H9 (cell line): ENCODE data around the gene TMUB2. TPM values are rescaled to one million over a fixed set of nuclear protein-coding genes. Genes with fewer than 3 reads are reported as not detected.

Experiments used
- DNase-seq: peaks from one replicate; pipeline ENCODE4 v3.0.0-alpha.2; 2017
- H2AFZ ChIP-seq: one replicate; pipeline ENCODE4 v1.6.1; 2013; ENCODE audit warnings: mild to moderate bottlenecking, low read length, control low read depth, moderate library complexity
- H2AK5ac ChIP-seq: 2 replicates; pipeline ENCODE4 v1.6.1; 2013; ENCODE audit warnings: low read length, control low read depth, mixed read lengths; ENCODE audit not compliant: insufficient read length
- H2BK120ac ChIP-seq: one replicate; pipeline ENCODE4 v1.6.1; 2013; ENCODE audit warnings: low read depth, mild to moderate bottlenecking, low read length, control low read depth, inconsistent platforms; ENCODE audit not compliant: poor library complexity, severe bottlenecking
- H2BK12ac ChIP-seq: 2 replicates; pipeline ENCODE4 v1.6.1; 2013; ENCODE audit warnings: low read length, control low read depth, mixed read lengths, low read depth; ENCODE audit not compliant: insufficient read length
- H2BK15ac ChIP-seq: 2 replicates; pipeline ENCODE4 v1.6.1; 2013; ENCODE audit warnings: low read depth, low read length, control low read depth
- H2BK20ac ChIP-seq: one replicate; pipeline ENCODE4 v1.6.1; 2013; ENCODE audit warnings: low read depth, mild to moderate bottlenecking, low read length, control low read depth, inconsistent platforms; ENCODE audit not compliant: poor library complexity, severe bottlenecking
- H2BK5ac ChIP-seq: 2 replicates; pipeline ENCODE4 v1.6.1; 2013; ENCODE audit warnings: low read length, control low read depth, mixed read lengths; ENCODE audit not compliant: insufficient read length
- H3K14ac ChIP-seq: 2 replicates; pipeline ENCODE4 v1.6.1; 2013; ENCODE audit warnings: low read length, control low read depth; ENCODE audit not compliant: insufficient read depth
- H3K18ac ChIP-seq: 2 replicates; pipeline ENCODE4 v1.6.1; 2013; ENCODE audit warnings: low read depth, mild to moderate bottlenecking, mixed read lengths, low read length, control low read depth; ENCODE audit not compliant: insufficient read length
- H3K23ac ChIP-seq: 2 replicates; pipeline ENCODE4 v1.6.1; 2013; ENCODE audit warnings: low read length, control low read depth, mixed read lengths, low read depth; ENCODE audit not compliant: insufficient read length
- H3K23me2 ChIP-seq: 2 replicates; pipeline ENCODE4 v1.6.1; 2013; ENCODE audit warnings: low read depth, mild to moderate bottlenecking, mixed read lengths, low read length, control low read depth; ENCODE audit not compliant: insufficient read length, poor library complexity, severe bottlenecking
- H3K27ac ChIP-seq: 2 replicates; pipeline ENCODE4 v1.5.1; 2013; ENCODE audit warnings: low read length, control low read depth, mixed read lengths, low read depth; ENCODE audit not compliant: insufficient read length
- H3K27me3 ChIP-seq: 2 replicates; pipeline ENCODE4 v1.6.1; 2013; ENCODE audit warnings: low read length, control low read depth, inconsistent platforms; ENCODE audit not compliant: insufficient read depth
- H3K4ac ChIP-seq: 2 replicates; pipeline ENCODE4 v1.6.1; 2013; ENCODE audit warnings: low read depth, mild to moderate bottlenecking, control low read depth, inconsistent platforms, low read length, moderate library complexity
- H3K4me1 ChIP-seq: 2 replicates; pipeline ENCODE4 v1.6.1; 2013; ENCODE audit warnings: low read length, control low read depth, inconsistent platforms; ENCODE audit not compliant: insufficient read depth
- H3K4me2 ChIP-seq: 2 replicates; pipeline ENCODE4 v1.6.1; 2013; ENCODE audit warnings: low read length, control low read depth, mixed read lengths; ENCODE audit not compliant: insufficient read length, insufficient read depth
- H3K56ac ChIP-seq: 2 replicates; pipeline ENCODE4 v1.6.1; 2013; ENCODE audit warnings: low read depth, mild to moderate bottlenecking, mixed read lengths, low read length, control low read depth; ENCODE audit not compliant: insufficient read length
- H3K79me1 ChIP-seq: 2 replicates; pipeline ENCODE4 v1.6.1; 2013; ENCODE audit warnings: low read depth, mild to moderate bottlenecking, moderate library complexity, low read length, control low read depth, inconsistent platforms; ENCODE audit not compliant: insufficient read depth, poor library complexity, severe bottlenecking
- H3K79me2 ChIP-seq: 2 replicates; pipeline ENCODE4 v1.6.1; 2013; ENCODE audit warnings: low read length, control low read depth, inconsistent platforms; ENCODE audit not compliant: insufficient read depth
- H3K9ac ChIP-seq: 2 replicates; pipeline ENCODE4 v1.6.1; 2013; ENCODE audit warnings: low read length, control low read depth, mixed read lengths; ENCODE audit not compliant: insufficient read length; ENCODE audit errors: extremely low read depth
- H3K9me3 ChIP-seq: one replicate; pipeline ENCODE4 v1.6.1; 2013; ENCODE audit warnings: low read depth, low read length, inconsistent platforms; ENCODE audit not compliant: control insufficient read depth
- H3T11ph ChIP-seq: one replicate; pipeline ENCODE4 v1.6.1; 2013; ENCODE audit warnings: mild to moderate bottlenecking, low read length, control low read depth, inconsistent platforms
- H4K20me1 ChIP-seq: one replicate; pipeline ENCODE4 v1.6.1; 2013; ENCODE audit not compliant: control insufficient read depth, insufficient read length, insufficient read depth
- H4K5ac ChIP-seq: 2 replicates; pipeline ENCODE4 v1.6.1; 2013; ENCODE audit warnings: low read depth, mild to moderate bottlenecking, mixed read lengths, low read length, control low read depth; ENCODE audit not compliant: insufficient read length
- H4K8ac ChIP-seq: replicated peaks from 2 replicates; pipeline ENCODE4 v1.6.1; 2013; ENCODE audit warnings: low read length, control low read depth, mixed read lengths, low read depth; ENCODE audit not compliant: insufficient read length
- H4K91ac ChIP-seq: 2 replicates; pipeline ENCODE4 v1.6.1; 2013; ENCODE audit warnings: low read depth, mild to moderate bottlenecking, moderate library complexity, mixed read lengths, low read length, control low read depth; ENCODE audit not compliant: insufficient read length
- H3K27ac Mint-ChIP-seq, 3 experiments: 2 replicates in 2 of 3; 3 replicates in 1 of 3; pipeline ENCODE4 v1.8.0; 2020 to 2021; ENCODE audit warnings: mixed read lengths in 3 of 3, mild to moderate bottlenecking in 1 of 3, moderate library complexity in 1 of 3
- H3K27me3 Mint-ChIP-seq: 2 replicates; pipeline ENCODE4 v1.8.0; 2021; ENCODE audit warnings: low read depth, mild to moderate bottlenecking, moderate library complexity, mixed read lengths
- H3K36me3 Mint-ChIP-seq, 3 experiments: 2 replicates in 2 of 3; 3 replicates in 1 of 3; pipeline ENCODE4 v1.8.0; 2020 to 2021; ENCODE audit warnings: low read depth in 3 of 3, mixed read lengths in 3 of 3; ENCODE audit not compliant: insufficient read depth in 1 of 3
- H3K4me1 Mint-ChIP-seq, 2 experiments: 2 replicates each; pipeline ENCODE4 v1.8.0; 2020; ENCODE audit warnings: mixed read lengths in 2 of 2
- H3K4me3 Mint-ChIP-seq, 2 experiments: 2 replicates in 1 of 2; 3 replicates in 1 of 2; pipeline ENCODE4 v1.8.0; 2020 to 2021; ENCODE audit warnings: mild to moderate bottlenecking in 2 of 2, mixed read lengths in 2 of 2, moderate library complexity in 1 of 2
- H3K9me3 Mint-ChIP-seq, 2 experiments: 2 replicates in 1 of 2; 3 replicates in 1 of 2; pipeline ENCODE4 v1.8.0; 2020; ENCODE audit warnings: mild to moderate bottlenecking in 2 of 2, mixed read lengths in 2 of 2, moderate library complexity in 1 of 2
- CTCF ChIP-seq: fragments of 200-600 bp; sonication (generic); conservative IDR thresholded peaks from 3 replicates; pipeline ENCODE4 v1.8.0; 2021; ENCODE audit warnings: antibody characterized with exemption, mild to moderate bottlenecking
- WGBS: extraction: QIAGEN DNeasy Blood & Tissue Kit; methylation state at CpG from one replicate; pipeline ENCODE4 v1.1.7; 2013; ENCODE audit warnings: missing lambda C conversion rate, low lambda C conversion rate, mixed read lengths; ENCODE audit not compliant: insufficient read length; ENCODE audit errors: extremely low coverage; 5-methylcytosine and 5-hydroxymethylcytosine counted together
- total RNA-seq: library from RNA; stranded (reverse); gene quantifications from 2 replicates; pipeline ENCODE4 v1.2.1, GENCODE V29; 2021

Gene TMUB2
- total RNA-seq, 1 experiment from 2014 or later = 22.9 TPM

DNA sequence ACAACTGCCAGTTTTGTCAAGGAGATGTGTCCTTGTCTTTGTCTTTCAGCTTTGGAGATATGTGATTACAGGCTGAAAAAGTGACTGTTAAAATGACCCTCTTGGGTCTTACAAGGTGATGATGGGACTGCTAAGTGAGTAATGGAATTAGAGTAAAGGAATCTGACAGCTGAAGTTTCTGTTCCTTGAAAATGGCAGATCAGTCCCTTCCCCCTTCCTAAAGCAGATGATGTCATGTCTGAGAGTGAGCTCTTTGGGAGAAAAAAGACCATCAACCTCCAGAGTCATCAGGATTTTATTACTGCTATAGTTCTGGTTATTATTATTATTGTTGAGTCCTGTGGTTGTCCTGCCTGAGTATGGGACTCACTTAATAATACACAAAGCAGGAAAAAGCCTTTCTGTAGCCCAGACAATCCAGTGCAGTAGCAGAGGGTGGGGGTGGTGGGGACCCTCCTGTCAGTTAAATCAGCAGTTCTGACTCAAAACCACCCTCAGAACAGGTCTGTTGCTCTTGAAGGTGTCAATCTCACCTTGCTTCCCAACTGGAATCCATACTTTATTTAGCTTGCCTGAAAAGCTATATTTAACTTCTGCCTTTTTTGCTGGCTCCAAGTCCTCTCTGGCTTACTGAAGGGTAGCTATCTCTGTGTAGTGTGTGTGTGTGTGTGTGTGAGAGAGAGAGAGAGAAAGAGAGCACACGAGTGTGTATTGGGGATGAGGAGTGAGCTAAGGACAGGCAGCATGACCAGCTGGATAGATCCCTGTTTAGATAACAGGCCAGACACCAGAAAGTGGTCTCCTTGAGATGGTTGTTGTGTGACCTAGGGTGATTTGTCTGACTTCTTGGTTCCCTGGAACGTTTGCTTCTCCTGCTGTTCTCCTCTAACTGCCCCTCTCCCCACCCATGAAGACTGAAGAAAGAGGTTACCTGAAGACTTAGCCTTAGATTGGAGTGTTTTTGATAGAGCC lies 40.1 kb upstream of the TMUB2 start:
- Histone ChIP-seq H4K91ac (no peak overlapping the region), H3K23me2 (peaks cover 5% of the 10 kb centered on the region), H2BK5ac (no peak overlapping the region), H3K4ac (no peak overlapping the region), H2BK12ac (no peak overlapping the region), H2AK5ac (no peak overlapping the region), H2BK15ac (no peak overlapping the region), H3K14ac (no peak overlapping the region), H3K4me2 (no peak overlapping the region), H3K18ac (no peak overlapping the region), H3K4me1 (no peaks in the 10 kb centered on the region), H2BK120ac (no peak overlapping the region), H4K20me1 (no peaks in the 10 kb centered on the region), H4K8ac (no peak overlapping the region), H3K79me1 (peaks cover 3% of the 10 kb centered on the region), H3K27me3 (no peaks in the 10 kb centered on the region), H3T11ph (no peak overlapping the region), H4K5ac (no peak overlapping the region), H3K9me3 (no peaks in the 10 kb centered on the region), H3K23ac (no peak overlapping the region), H2AFZ (no peak overlapping the region), H3K9ac (no peak overlapping the region), H2BK20ac (no peak overlapping the region), H3K79me2 (peaks cover 3% of the 10 kb centered on the region; the same call in 1 of the 2 replicates), H3K56ac (no peak overlapping the region), H3K27ac (no peak overlapping the region)
- TF ChIP-seq CTCF = no peak
- no peak for DNase-seq
- Mint-ChIP-seq H3K36me3 (peaks cover 32 to 65% (median 60%) of the 10 kb centered on the region in 3 experiments; a peak in 6 of 7 replicates), H3K27ac (peak overlapping the region in 1 of 3 experiments; percentile 8; a peak in 2 of 7 replicates), H3K27me3 (no peaks in the 10 kb centered on the region), H3K9me3 (no peaks in the 10 kb centered on the region), H3K4me3 (no peak overlapping the region), H3K4me1 (peaks cover 4 to 6% of the 10 kb centered on the region in 2 experiments)
- WGBS = no CpG with 5 or more reads among the region's 2 CpGs
